K562 (cell line): Measurements from ENCODE around the gene UBN2. TPM values are rescaled to one million over a fixed set of nuclear protein-coding genes. Genes with fewer than 3 reads are reported as not detected.

Experiments
- CHAMP1 ChIP-seq: fragments of 450-650 bp; IDR thresholded peaks from 2 replicates; pipeline ENCODE4 v1.6.1; 2016; ENCODE audit warnings: mild to moderate bottlenecking
- DPF2 ChIP-seq: fragments of 450-650 bp; IDR thresholded peaks from 2 replicates; pipeline ENCODE4 v1.6.1; 2016
- EGR1 ChIP-seq: fragments of 450-650 bp; conservative IDR thresholded peaks from 2 replicates; pipeline ENCODE4 v1.6.1; 2017; ENCODE audit warnings: mild to moderate bottlenecking
- ELF1 ChIP-seq: fragments of 200-800 bp; sonication (Bioruptor generic); IDR thresholded peaks from 2 replicates; pipeline ENCODE4 v1.6.1; 2016; ENCODE audit warnings: missing genetic modification characterization, missing compliant biosample characterization
- ELF2 ChIP-seq: fragments of 250-450 bp; sonication (Bioruptor Pico); IDR thresholded peaks from 2 replicates; pipeline ENCODE4 v1.5.0; 2021; ENCODE audit warnings: mild to moderate bottlenecking
- GABPB1 ChIP-seq: sonication (generic); formaldehyde crosslinking; IDR thresholded peaks from 2 replicates; pipeline ENCODE4 v1.8.0; 2022; ENCODE audit warnings: mild to moderate bottlenecking, missing genetic modification reagents
- HDGF ChIP-seq: fragments of 450-650 bp; IDR thresholded peaks from 2 replicates; pipeline ENCODE4 v1.6.1; 2016
- KAT7 ChIP-seq: sonication (generic); formaldehyde crosslinking; IDR thresholded peaks from 2 replicates; pipeline ENCODE4 v1.8.0; 2022; ENCODE audit warnings: missing genetic modification reagents, mild to moderate bottlenecking, borderline replicate concordance
- MCM5 ChIP-seq: fragments of 450-650 bp; IDR thresholded peaks from 2 replicates; pipeline ENCODE4 v1.6.1; 2016; ENCODE audit warnings: low read depth
- RERE ChIP-seq: sonication (generic); formaldehyde crosslinking; IDR thresholded peaks from 2 replicates; pipeline ENCODE4 v1.8.0; 2023; ENCODE audit warnings: missing genetic modification reagents, mild to moderate bottlenecking, borderline replicate concordance
- RHOXF2B ChIP-seq: fragments of 250-450 bp; sonication (Bioruptor Pico); conservative IDR thresholded peaks from 2 replicates; pipeline ENCODE4 v1.5.1; 2021
- SAP30 ChIP-seq: fragments of 200-600 bp; sonication (generic); IDR thresholded peaks from 2 replicates; pipeline ENCODE4 v1.6.1; 2012; ENCODE audit warnings: borderline replicate concordance, low read depth, mild to moderate bottlenecking, moderate library complexity, low read length, control low read depth, inconsistent platforms; ENCODE audit not compliant: insufficient read depth, poor library complexity, severe bottlenecking
- SIN3A ChIP-seq, 2 experiments: fragments of 150-350 bp in 1 of 2; IDR thresholded peaks; 2 replicates each; pipeline ENCODE4 v1.6.1; 2011 to 2016; ENCODE audit warnings: borderline replicate concordance in 2 of 2, low read depth in 2 of 2, low read length in 2 of 2, mild to moderate bottlenecking in 2 of 2, moderate library complexity in 2 of 2; ENCODE audit not compliant: control insufficient read depth in 1 of 2
- TAL1 ChIP-seq: fragments of 450-650 bp; IDR thresholded peaks from 2 replicates; pipeline ENCODE4 v1.6.1; 2016; ENCODE audit warnings: mild to moderate bottlenecking
- THAP7 ChIP-seq: fragments of 250-450 bp; sonication (Bioruptor Pico); IDR thresholded peaks from 2 replicates; pipeline ENCODE4 v1.5.0; 2021
- ZBTB49 ChIP-seq: sonication (generic); formaldehyde crosslinking; IDR thresholded peaks from 2 replicates; pipeline ENCODE4 v1.8.0; 2022; ENCODE audit warnings: missing genetic modification reagents, mild to moderate bottlenecking, borderline replicate concordance
- ZKSCAN3 ChIP-seq: fragments of 250-450 bp; sonication (Bioruptor Pico); IDR thresholded peaks from 2 replicates; pipeline ENCODE4 v1.4.0; 2020
- ZNF24 ChIP-seq: fragments of 450-650 bp; IDR thresholded peaks from 2 replicates; pipeline ENCODE4 v1.6.1; 2016
- ZNF77 ChIP-seq: fragments of 250-450 bp; sonication (Bioruptor Pico); IDR thresholded peaks from 2 replicates; pipeline ENCODE4 v1.5.0; 2020
- polyA plus RNA-seq, 8 experiments: library from polyadenylated mRNA; depleted of rRNA in 4 of 8; stranded (reverse) in 5 of 8; unstranded in 3 of 8; fragments of >200 nt; fragmentation: Nextera tagmentation in 2 of 8; fragmentation: Illumina TruSeq in 1 of 8; extraction: Ambion mirVana in 2 of 8; extraction: Trizol in 1 of 8; gene quantifications; 2 replicates each; pipeline versions ENCODE4 v1.2.1 to v1.2.3, GENCODE V29; 2011 to 2014; ENCODE audit warnings: inconsistent platforms in 1 of 8, missing spikeins in 1 of 8
- total RNA-seq, 7 experiments: library from RNA; depleted of rRNA in 6 of 7; stranded (reverse); fragments of >200 nt in 6 of 7; fragmentation: Illumina TruSeq in 2 of 7; extraction: Trizol in 2 of 7; gene quantifications; 2 replicates each; pipeline versions ENCODE4 v1.2.1 to v1.2.3, GENCODE V29; 2011 to 2021; ENCODE audit warnings: low replicate concordance in 1 of 7

Gene UBN2
- total and polyA plus RNA-seq, 9 of the 15 experiments (the other 6 are each of a cell fraction or from before 2014, with no cell fraction given): 1.2 to 19.5 (median 9.9) TPM

GRCh38 chr7:139339698-139340036 is 108.6 kb downstream of the UBN2 start (continued):
- TF ChIP-seq EGR1 (no peak), ZNF77 (CRISPR knock-in tag) (no peak), DPF2 (peak; percentile 50; the same call in 1 of the 2 replicates), ZNF24 (no peak), TAL1 (0 out of 2 replicates have a peak, but pooled peaks have one; percentile 20), ELF2 (CRISPR knock-in tag) (no peak), SIN3A (IDR thresholded peaks at IDR 0.05; ENCODE audit: borderline replicate concordance in 2 of 2, control insufficient read depth in 1 of 2, low read depth in 2 of 2, low read length in 2 of 2) (0 out of 4 replicates have a peak, but pooled peaks of 1 of the 2 experiments have one; percentile 14), ZKSCAN3 (CRISPR knock-in tag) (no peak), GABPB1 (CRISPR knock-in tag) (no peak), CHAMP1 (no peak), THAP7 (CRISPR knock-in tag) (0 out of 2 replicates have a peak, but pooled peaks have one; percentile 26), ELF1 (tag) (no peak), SAP30 (peak; percentile 61), ZBTB49 (CRISPR knock-in tag) (no peak), KAT7 (CRISPR knock-in tag) (0 out of 2 replicates have a peak, but pooled peaks have one; percentile 90), HDGF (peak; percentile 44; the same call in 1 of the 2 replicates), MCM5 (no peak), RERE (CRISPR knock-in tag) (peak; percentile 91; the same call in 1 of the 2 replicates), RHOXF2B (CRISPR knock-in tag) (no peak)
